ENCODE results near the gene NGFR.

The NGFR gene

DNA sequence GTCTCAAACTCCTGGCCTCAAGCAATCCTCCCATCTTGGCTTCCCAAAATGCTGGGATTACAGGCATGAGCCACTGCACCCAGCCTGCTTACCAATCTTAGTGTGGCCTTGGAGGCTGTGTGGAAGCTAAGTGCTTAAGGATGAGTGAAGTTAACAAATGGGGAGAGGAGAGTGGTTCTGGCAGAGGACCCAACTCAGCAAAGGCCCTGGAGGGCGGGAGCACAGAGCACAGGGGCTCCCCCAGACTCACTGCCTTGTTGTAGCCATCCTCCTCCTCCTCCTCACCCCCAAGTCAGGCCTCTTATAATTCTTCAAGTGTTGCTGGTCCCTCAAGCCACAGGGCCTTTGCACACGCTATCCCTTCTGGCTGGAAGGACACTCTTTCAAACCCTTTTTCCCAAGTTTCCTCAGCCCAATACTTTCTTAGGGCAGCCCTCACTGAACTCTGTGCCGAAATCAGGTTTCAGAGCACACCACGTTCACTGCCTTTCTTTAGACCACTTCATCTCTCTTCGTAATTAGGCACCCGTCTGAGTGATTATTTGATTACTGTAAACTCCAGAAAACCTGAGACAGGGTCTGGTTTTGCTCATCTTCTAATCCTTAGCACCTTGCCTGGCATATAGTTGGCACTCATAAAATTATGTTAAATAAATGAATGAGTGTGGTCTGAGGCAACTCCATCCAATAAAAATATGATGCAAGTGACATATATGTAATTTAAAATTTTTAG lies 23.4 kb downstream of the NGFR start:
- DNase-seq: no peak

DNA sequence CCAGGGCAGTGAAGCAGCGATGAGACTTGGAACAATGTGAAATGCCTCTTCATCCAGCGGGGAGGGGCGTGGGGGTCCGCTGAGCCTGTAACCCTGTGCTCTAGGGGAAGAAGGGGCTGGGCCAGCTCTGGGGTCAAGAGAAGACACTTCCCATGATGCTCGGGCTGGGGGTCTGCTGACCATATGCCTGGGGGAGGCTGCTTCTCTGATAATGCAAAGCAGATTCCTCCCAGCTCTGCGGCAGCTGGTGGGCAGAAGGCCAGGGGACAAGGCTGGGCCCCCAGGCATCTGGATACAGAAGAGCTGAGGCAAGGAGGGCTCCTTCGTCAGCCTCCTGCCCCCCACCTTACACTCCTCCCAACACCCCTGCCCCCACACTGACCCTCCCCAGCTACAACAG lies 24.7 kb downstream of the NGFR start:
- DNase-seq: no peak

DNA sequence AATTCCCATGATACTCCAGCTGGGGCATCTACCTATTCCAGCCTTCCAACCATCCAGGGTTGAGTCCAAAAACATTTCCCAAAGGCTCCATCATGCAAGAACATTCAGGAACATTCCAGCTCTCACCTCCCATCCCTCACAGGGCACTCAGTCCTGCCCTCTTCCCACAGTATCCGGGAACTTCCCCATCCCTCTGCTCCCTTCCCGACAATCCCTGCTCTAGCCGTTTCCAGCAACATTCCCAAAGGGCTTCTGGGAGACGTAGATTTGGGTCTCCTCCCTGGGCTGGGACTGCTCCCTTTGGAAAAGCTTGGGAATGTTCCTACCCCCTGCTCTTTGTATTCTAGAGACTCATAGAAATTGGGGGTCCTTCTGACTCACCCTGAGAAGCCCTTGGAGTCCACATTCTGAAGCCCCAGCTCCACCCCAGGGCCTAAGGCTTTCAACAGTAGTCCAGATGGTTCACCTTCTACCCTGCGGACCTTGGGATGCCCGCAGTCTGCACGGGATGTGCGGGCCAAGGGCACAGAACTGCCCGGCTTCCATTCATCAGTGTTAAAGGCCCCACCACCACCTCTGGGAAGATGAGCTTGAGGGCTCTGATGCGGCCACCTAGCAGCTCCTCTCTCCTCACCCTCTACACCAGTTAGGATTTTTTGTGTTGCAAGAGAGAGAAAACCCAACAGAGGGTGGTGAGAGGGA lies 25.4 kb downstream of the NGFR start:
- DNase-seq: no peak

DNA sequence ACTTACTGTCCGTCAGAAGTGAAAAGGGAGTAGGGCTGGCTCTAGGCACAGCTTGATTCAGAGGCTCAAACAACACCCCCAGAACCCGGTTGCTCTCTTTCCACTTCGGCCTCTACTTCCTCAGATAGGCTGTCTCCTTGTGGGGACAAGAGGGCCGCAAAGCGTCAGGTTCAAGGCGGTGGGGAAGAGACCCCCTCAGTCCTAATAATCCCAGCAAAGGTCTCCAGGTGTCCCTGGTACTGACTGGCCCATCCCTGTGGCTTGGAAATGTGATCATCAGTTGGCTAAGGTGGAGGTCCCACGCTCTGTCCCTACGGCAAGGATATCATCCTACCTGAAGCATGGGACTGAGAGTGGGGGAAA lies 26.0 kb downstream of the NGFR start:
- no peak for DNase-seq

DNA sequence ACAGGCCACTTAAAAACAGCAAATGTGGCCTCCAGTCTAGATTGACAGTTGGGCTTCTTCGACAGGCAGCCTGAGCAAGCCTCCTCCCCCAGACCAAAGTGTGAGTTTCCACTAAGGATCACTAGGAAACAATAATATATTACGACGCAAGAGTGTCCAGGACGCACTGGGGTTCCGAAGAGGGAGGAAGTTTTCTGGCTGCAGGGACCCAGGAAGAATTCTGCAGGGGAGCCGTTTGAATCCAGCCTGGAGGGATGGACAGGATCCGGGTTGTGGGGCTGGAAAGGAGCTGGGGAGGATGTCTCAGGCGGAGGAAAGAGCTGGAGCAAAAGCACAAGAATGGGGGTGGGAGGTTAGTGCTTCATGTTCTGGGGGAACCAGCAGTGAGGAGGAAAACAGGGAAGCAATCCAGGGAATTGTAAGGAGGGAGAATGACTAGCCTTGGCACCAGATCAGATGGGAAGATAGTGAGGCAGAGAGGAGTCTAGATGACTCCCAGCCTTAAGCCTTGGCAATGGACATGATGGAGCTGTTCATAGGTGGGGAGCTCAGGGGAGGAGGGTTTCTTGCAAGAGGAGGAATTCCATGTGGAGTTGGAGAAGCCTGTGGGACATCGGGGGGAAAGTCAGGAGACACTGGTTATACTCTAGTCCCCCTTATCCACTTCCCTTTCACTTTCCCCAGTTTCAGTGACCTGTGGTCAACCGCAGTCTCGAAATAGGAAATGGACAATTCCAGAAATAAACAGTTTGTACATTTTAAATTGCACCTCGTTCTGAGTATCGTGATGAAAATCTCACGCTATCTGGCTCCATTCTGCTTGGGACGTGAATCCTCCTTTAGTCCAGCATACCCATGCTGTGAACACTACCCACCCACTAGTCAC lies 26.6 kb downstream of the NGFR start:
- DNase-seq: no peak

DNA sequence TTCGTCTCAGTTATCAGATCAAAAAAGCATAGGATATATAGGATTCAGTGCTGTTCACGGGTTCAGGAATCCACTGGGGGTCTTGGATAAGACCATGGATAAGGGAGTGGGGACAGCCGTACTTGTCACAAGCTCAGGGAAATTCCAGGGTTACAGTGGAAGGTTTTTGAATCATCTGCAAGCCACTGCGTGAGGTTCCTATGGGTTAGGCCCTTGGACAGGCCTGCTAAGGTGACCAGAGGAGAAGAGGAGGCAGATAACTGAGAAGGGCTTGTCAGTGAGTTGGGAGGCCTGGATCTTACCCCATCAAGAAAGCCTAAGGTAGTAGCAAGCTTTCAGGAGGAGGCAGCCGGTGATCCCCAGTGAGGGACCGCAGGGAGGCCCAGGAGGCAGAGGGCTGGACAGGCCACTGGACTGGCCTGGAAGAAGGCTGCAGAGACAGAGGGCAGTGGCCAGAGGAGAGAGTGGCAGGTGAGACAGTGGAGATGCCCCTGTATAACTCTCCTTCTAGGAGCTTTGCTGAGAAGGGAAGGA lies 27.3 kb downstream of the NGFR start:
- DNase-seq: no peak

DNA sequence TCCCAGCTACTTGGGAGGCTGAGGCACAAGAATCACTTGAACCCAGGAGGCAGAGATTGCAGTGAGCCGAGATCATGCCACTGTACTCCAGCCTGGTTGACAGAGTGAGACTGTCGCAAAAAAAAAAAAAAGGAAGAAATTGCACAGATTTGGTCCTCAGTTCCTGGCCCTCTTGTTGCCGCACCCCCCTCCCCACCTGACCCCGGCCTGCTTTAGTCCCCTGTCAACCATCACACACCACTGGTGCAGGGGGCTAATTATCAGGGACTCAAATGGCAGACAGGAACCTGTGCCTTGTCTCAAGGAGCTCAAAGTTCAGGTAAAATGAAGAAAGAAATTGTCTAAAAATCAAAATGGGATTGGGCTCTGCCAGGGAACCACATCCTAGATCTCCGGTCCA lies 28.1 kb downstream of the NGFR start:
- DNase-seq: no peak

DNA sequence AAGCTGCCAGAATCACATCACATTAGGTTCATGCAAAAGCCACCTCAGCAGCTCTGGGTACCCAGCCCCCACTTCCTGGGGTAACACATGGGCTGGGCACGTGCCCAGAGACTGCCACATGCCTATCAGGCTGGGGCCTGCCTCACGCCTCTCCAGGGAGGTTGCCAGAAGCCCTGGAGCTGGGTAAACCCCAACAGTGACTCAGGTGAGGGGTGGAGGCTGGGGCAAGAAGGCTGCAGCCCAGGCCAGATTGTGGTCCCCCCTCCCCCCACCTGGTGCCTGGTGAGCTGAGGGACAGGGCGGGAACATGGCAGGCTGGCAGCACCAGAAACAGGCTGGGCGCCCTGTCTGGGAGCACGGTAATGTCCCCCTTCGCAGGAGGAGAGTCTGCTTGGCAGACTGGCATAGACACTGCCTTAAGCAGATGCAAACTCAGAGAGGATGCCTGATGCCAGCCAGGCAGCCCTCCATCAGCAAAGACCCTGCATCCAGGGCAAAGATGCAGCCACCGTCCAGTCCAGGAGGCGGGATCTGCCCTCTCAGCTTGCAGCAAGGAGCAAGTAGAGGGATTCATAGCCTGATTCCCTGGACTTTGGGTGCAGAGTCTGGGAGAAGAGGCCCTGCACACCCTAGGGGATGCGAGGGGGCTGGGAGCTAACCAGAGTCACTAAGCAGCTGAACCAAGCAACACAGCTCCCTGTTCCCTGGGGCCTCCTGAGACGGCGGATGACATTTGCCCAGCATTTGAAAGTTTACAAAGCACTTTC lies 28.8 kb downstream of the NGFR start:
- peak; percentile 18 for DNase-seq

DNA sequence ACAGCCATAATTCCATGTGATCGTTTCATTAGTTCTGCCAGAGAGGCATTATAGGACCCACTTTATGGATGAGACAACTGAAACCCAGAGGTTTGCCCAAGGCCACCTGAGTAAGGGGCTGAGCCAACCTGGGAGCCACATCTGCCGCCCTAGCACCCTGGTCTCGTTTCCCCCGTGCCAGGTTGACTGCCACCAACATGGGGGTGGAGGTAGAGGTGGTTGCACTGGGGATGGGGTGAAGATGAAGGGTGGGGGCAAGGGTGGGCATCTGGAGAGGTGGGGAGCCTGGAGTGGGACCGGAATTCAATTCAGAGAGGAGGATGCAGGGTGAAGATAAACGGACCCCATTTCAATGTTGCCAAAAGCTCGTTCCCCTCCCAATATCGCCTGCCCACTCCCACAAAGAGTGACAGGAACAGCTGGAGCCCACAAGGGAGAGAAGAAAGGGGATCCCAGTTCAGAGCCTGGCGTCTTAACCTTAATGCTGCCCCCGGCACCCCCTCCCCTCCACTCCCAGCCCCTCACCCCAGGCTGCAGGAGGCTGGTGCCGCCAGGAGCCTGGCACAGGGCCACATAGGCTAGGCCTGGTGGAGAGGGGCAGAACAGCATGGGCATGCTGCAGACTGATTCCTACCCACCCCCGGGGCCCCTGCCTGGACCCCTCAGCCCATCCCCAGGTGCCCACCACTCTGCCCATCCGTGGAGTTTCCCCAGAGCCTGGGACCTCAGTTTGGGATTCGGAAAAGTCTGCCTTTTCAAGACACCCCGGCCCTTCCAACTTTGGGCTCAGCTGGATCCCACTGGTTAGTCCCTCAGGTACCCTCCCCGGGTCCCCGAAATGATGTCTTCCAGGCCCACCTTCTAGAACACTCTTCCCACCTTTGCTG lies 29.6 kb downstream of the NGFR start:
- no peak for DNase-seq

DNA sequence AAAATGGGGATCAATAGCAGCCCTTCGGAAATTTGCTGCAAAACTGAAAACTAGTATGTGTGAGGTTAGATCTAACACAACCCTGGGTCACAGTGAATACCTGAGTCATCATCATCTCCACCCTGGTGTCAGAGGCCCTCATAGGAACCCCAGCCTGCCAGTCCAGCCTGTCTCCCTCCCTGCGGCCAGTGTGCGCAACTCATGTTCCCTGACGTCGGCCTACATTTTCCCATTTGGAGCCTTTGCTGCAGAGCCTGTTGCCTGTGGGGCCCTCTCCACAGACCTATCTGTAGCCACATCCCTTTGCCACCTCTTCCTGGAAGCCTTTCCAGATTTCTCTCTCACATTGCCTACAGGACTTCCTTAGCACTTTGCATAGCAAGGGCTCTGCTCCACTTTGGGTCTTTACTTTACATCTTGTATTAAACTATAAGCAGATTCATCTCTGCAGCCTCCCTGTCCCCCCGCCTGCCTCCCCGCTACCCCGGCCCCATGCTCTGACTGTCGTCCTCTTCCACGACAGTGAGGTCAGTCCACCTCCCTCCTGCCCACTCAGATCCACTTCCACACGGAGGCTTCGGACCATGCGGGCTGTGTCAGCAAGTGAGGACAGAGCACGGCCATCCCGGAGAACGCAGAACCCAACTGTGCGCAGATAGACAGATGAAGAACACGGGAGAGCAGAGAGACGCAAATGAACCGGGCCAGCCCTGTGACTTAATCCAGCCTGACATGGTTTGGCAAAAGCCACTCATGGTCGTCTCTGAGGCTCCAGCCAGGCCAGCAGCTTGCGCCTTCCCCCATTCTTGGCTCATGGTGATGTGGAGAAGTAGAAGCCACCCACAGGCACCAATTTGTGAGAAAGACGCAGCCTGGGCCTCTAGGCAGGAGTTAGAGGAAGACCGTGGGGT lies 31.0 kb downstream of the NGFR start:
- DNase-seq: no peak

DNA sequence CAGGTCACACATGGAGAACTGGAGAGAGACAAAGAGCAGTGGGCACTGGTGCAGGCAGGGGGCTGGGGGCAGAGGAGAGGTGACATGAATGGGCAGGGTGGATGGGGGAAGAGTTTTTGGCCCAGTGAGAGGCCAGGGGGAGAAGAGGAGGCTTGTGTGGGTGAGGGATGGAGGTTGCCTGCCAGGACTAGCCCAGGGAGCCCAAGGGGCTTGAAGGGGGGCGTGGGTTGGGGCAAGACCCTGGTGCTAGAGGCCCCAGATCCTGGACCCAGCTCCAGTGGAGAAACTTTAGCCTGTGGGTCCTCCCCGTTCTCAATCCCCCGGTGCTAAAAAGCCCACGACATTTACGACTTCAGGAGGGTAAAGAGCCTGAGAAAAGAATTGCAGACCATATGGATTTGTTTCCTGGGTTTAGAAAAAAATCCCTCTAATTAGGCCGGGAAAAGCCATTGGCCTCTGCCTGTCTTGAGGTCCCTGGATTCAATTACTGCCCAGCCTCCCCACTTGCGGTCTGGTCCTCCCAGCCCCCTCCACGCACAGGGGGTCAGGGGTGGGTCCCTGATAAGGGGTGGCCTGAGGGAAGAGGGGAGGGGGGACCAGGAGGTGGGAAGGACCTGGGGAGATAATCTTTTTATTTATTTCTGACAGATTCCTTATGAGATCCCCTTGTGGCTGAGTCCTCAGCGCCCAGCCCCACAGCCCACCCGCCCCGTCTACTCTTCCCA lies 33.0 kb downstream of the NGFR start:
- DNase-seq: no peak

DNA sequence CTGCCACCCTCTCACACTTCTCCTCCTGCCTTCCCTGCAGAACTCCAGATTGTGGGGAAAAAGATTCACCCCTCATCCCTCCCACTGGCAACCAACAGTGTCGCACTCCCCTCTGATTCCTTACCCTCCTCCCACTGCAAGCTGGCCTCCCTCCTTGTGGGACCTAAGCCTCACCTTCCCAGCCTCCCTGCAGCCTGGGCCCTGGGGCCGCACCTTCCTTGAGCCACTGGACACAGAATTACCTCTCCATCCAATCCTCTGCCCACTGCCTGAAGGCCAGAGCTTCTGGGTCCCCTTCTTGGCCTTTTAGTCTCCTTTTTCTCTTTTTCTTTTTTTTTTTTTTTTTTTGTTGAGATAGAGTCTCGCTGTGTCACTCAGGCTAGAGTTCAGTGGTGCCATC lies 33.9 kb downstream of the NGFR start:
- DNase-seq: no peak

DNA sequence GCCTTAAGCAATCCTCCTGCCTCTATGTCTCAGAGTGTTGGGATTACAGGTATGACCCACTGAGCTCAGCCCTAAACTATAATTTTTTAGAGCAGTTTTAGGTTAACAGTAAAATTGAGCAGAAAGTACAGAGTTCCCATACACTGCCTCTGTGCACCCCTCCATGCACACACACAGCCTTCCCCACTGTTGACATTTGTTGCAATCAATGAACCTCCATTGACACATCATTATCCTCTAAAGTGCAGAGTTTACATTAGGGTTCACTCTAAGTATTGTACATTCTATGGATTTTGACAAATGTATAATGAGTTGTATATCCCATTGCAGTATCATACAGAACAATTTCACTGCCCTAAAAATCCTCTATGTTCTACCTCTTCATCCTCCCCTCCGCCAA lies 35.0 kb downstream of the NGFR start:
- DNase-seq: no peak

DNA sequence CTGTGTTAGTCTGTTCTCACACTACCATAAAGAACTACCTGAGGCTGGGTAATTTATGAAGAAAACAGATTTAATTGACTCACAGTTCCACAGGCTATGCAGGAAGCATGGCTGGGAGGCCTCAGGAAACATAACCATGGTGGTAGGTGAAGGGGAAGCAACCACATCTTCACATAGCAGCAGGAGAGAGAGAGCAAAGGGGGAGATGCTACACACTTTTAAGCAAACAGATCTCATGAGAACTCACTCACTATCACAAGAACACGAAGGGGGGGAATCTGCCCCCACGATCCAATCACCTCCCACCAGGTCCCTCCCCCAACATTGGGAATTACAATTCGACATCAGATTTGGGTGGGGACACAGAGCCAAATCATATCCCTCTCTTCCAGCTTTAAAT lies 48.8 kb downstream of the NGFR start:
- no peak for DNase-seq

DNA sequence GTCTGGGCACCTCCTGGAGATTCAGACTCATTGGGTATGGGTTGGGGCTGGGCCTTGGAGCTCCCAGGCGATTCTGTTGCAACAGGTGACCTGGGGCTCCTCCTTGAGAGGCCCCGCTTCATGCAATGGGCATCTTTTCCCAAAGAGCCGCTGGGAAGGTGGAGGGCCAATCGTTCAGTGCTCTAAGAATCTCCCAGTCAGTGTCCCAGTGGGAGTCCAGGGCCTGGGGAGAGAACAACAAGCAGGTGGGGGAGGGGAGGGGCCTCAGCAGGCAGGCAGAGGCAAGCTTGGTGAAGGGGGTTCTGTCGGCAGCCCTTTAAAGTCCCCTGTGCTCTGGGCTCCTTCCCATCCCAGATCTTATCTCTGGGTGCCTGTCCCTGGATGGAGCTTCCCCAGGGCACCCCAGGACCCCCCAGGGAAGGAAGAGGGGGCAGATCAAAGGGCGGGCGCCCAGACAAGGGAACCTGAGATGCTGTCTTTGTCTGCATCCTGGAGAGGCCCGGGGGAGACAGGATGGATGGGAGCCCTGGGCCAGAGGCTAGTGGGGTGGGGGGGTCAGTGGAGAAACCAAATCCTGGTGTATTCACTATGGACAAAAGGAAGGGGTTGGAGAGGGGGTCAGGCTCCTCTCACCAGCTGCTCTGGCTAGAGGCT lies 50.0 kb downstream of the NGFR start:
- DNase-seq: no peak

DNA sequence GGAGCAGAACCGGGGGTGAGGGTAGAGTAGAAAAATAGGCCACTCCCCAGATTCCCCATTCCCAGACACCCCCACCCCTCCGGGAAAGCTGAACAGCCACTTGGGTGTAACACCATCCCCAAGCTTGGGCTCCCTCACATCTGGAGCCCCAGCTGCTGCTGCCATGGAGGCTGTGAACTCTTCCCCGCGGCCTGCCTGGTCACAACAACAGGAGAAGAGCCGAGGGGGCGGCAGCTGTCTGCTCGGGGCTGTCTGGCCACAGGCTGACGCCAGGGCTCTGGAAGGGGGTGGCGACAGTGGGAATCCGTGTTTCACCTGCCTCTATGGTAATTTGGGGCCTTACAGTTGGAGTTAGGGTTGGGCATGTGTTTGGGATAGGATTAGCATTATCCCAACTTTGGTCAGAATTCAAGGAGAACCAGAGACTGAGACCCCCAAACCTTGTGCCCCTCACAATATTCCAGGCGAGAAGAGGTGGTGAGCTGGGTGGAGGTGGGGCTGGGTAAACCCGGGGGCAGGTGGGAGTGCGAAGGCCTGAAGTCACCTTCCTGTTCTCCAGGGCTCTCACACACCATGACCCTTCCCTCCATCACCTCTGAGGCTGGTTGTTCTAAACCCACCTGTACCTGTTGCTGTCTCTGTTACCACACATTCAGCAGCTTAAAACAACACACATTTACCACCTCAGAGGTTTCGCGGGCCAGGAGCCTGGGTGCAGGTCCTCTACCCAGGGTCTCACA lies 50.9 kb downstream of the NGFR start:
- DNase-seq: no peak

DNA sequence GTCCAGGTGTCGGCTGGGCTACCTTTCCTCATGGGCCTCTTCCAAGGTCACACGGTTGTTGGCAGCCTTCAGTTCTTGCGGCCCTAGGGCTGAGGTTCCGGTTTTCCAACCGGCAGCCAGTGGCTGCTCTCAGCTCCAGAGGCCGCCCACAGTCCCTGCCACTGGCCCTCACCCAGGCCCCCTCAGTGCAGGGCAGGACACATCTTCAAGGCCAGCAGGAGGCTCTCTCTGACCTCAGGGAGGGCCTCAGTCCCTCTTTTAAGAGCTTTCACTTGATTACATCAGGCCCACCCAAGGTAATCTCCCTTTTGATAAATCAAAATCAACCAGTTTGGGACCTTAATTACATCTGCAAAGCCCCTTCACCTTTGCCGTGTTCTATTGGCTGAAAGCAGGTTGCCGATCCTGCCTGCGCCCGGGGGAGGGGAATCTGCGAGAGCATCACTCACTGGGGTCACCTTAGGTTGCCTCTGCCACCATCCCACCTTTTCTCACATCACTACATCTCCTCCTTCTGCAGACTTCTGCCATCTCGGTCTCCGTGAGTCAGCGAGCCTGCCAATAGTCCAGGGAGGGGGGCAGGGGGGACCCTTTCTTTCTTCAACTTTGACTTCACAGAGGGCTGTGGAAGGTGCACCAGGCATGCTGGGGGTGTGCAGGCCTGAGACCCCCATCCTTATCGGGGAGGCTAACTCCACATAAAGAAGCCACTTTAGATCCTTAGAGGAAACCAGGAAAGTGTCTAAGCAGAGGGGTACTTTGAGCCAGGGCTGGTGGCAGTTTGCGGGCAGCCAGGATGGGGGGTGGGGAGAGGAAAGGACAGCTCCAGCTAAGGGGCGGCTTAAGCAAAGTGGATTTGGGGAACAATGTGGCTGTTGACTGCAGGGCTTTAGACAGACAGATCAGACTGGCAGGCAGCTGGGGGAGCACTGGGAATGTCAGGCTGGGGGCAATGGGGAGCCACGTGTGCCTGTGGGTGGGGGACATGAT lies 51.7 kb downstream of the NGFR start:
- no peak for DNase-seq
